ENCODE results near the gene NOD1.

NOD1 gene

GRCh38 chr7:30468791-30469190 lies 9.8 kb downstream of the NOD1 start:
- no peak for DNase-seq

GRCh38 chr7:30468041-30468440 lies 10.5 kb downstream of the NOD1 start:
- no peak for DNase-seq

- no peak for DNase-seq
Observed at GRCh38 chr7:30467271-30467670, 11.3 kb downstream of the NOD1 start.

- no peak for DNase-seq
Observed at GRCh38 chr7:30466266-30466665, 12.3 kb downstream of the NOD1 start.

- DNase-seq = no peak
Observed at GRCh38 chr7:30465811-30466180, 12.8 kb downstream of the NOD1 start.

- DNase-seq = no peak
Observed at GRCh38 chr7:30465046-30465810, 13.4 kb downstream of the NOD1 start.

GRCh38 chr7:30464231-30464671 lies 14.3 kb downstream of the NOD1 start:
- no peak for DNase-seq

- DNase-seq = no peak
Observed at GRCh38 chr7:30463405-30464145, 15.0 kb downstream of the NOD1 start.

GRCh38 chr7:30462179-30462578 lies 16.4 kb downstream of the NOD1 start:
- no peak for DNase-seq

GRCh38 chr7:30460246-30460633 lies 18.3 kb downstream of the NOD1 start:
- DNase-seq = no peak

GRCh38 chr7:30459591-30460245 lies 18.9 kb downstream of the NOD1 start:
- no peak for DNase-seq

- DNase-seq = no peak
Observed at GRCh38 chr7:30458311-30458710, 20.3 kb downstream of the NOD1 start.

GRCh38 chr7:30453921-30454320 lies 24.7 kb downstream of the NOD1 start:
- no peak for DNase-seq

GRCh38 chr7:30453016-30453415 lies 25.6 kb downstream of the NOD1 start:
- no peak for DNase-seq

- DNase-seq = no peak
Observed at GRCh38 chr7:30452280-30452930, 26.2 kb downstream of the NOD1 start.

- no peak for DNase-seq
Observed at GRCh38 chr7:30451539-30452279, 26.9 kb downstream of the NOD1 start.

GRCh38 chr7:30450983-30451497 lies 27.5 kb downstream of the NOD1 start:
- no peak for DNase-seq

- DNase-seq = no peak
Observed at GRCh38 chr7:30450240-30450982, 28.2 kb downstream of the NOD1 start.

GRCh38 chr7:30448461-30449189 lies 30.0 kb downstream of the NOD1 start:
- no peak for DNase-seq

GRCh38 chr7:30447466-30447865 lies 31.1 kb downstream of the NOD1 start:
- DNase-seq = no peak

GRCh38 chr7:30446266-30446665 lies 32.3 kb downstream of the NOD1 start:
- DNase-seq = no peak

Measured in NCI-H1930 (cell line).